Adrenal gland (tissue), 5 donors: ENCODE results near the gene MYH10.

Experiments used
- CTCF ChIP-seq, 6 experiments: fragments of 450-650 bp in 4 of 6; fragments of 200-600 bp in 2 of 6; sonication (generic) in 1 of 6; IDR thresholded peaks; 1 replicate in 5 of 6; 2 replicates in 1 of 6; pipeline versions ENCODE4 v1.5.1 to v1.8.0; 2016 to 2021; ENCODE audit warnings: antibody characterized with exemption in 6 of 6, mild to moderate bottlenecking in 2 of 6, moderate library complexity in 1 of 6
- POLR2A ChIP-seq, 2 donors: fragments of 450-650 bp; IDR thresholded peaks; one replicate each; pipeline ENCODE4 v1.6.1; 2017; ENCODE audit warnings: antibody characterized with exemption in 2 of 2, mild to moderate bottlenecking in 2 of 2, moderate library complexity in 1 of 2
- donor health status: DM: no; HTN: no; CAD: no.

DNA sequence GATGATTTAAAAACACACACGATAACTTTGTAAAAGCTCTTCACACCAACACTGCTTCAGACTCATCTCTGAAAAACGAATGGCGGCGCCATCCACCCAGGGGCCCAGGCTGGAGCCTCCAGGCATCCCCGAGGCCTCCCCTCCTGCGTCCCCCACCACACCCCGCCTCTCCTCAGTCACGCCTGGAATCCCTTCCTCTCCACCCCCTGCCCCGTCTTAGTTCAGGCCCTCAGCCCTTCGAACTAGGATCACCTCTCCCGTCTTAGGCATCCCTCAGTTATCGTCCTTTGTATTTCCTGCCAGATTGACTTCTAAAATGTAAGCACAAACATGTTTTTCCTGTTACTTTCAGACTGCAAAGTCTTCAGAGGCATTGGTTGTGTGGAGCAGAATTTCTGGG, 136.5 kb downstream of the MYH10 start:
- TF ChIP-seq POLR2A (IDR thresholded peaks at IDR 0.05) (no peak), CTCF (IDR thresholded peaks at IDR 0.05) (no peak)
